K562 (cell line): ENCODE results near the gene ODAD3. TPM values are rescaled to one million over a fixed set of nuclear protein-coding genes. Genes with fewer than 3 reads are reported as not detected.

Experiments
- EHMT2 ChIP-seq: fragments of 450-650 bp; IDR thresholded peaks from 2 replicates; pipeline ENCODE4 v1.6.1; 2018; ENCODE audit warnings: antibody characterized with exemption
- FOXM1 ChIP-seq, 2 experiments: fragments of 450-650 bp in 1 of 2; sonication (generic) in 1 of 2; formaldehyde crosslinking in 1 of 2; IDR thresholded peaks; 2 replicates each; pipeline versions ENCODE4 v1.6.1 to v1.9.0; 2017 to 2022; ENCODE audit warnings: low read depth in 2 of 2, mild to moderate bottlenecking in 2 of 2, missing genetic modification reagents in 1 of 2, moderate library complexity in 1 of 2
- MEF2D ChIP-seq: conservative IDR thresholded peaks from 2 replicates; pipeline ENCODE4 v1.6.1; 2016; ENCODE audit warnings: low read depth, missing genetic modification characterization, missing compliant biosample characterization
- MIER1 ChIP-seq: fragments of 450-650 bp; IDR thresholded peaks from 2 replicates; pipeline ENCODE4 v1.6.1; 2016; ENCODE audit warnings: antibody characterized with exemption, mild to moderate bottlenecking, low read depth
- MTA1 ChIP-seq: fragments of 450-650 bp; IDR thresholded peaks from 2 replicates; pipeline ENCODE4 v1.6.1; 2017; ENCODE audit warnings: borderline replicate concordance
- PHF20 ChIP-seq: fragments of 450-650 bp; IDR thresholded peaks from 2 replicates; pipeline ENCODE4 v1.6.1; 2018; ENCODE audit not compliant: partially characterized antibody
- POLR3G ChIP-seq: IDR thresholded peaks from 2 replicates; pipeline ENCODE4 v1.6.1; 2011; ENCODE audit not compliant: insufficient read length, insufficient replicate concordance; ENCODE audit errors: extremely low read depth
- PPARD ChIP-seq: fragments of 250-450 bp; sonication (Bioruptor Pico); IDR thresholded peaks from 2 replicates; pipeline ENCODE4 v1.8.0; 2022; ENCODE audit warnings: inconsistent platforms, mild to moderate bottlenecking, moderate library complexity
- SPI1 ChIP-seq: IDR thresholded peaks from 2 replicates; pipeline ENCODE4 v1.6.1; 2011; ENCODE audit warnings: low read depth, low read length, control low read depth, borderline replicate concordance
- TEAD4 ChIP-seq, 2 experiments: sonication (generic) in 1 of 2; formaldehyde crosslinking in 1 of 2; IDR thresholded peaks; 2 replicates each; pipeline versions ENCODE4 v1.6.1 to v1.8.0; 2012 to 2022; ENCODE audit warnings: borderline replicate concordance in 1 of 2, inconsistent platforms in 1 of 2, low read length in 1 of 2, mild to moderate bottlenecking in 1 of 2, missing genetic modification reagents in 1 of 2
- ZBTB7A ChIP-seq: IDR thresholded peaks from 2 replicates; pipeline ENCODE4 v1.6.1; 2011; ENCODE audit warnings: low read depth, mild to moderate bottlenecking, low read length, moderate library complexity, borderline replicate concordance; ENCODE audit not compliant: control insufficient read depth
- ZNF121 ChIP-seq: sonication (generic); formaldehyde crosslinking; conservative IDR thresholded peaks from 2 replicates; pipeline ENCODE4 v1.8.0; 2022; ENCODE audit warnings: missing genetic modification reagents
- polyA plus RNA-seq, 8 experiments: library from polyadenylated mRNA; depleted of rRNA in 4 of 8; stranded (reverse) in 5 of 8; unstranded in 3 of 8; fragments of >200 nt; fragmentation: Nextera tagmentation in 2 of 8; fragmentation: Illumina TruSeq in 1 of 8; extraction: Ambion mirVana in 2 of 8; extraction: Trizol in 1 of 8; gene quantifications; 2 replicates each; pipeline versions ENCODE4 v1.2.1 to v1.2.3, GENCODE V29; 2011 to 2014; ENCODE audit warnings: inconsistent platforms in 1 of 8, missing spikeins in 1 of 8
- total RNA-seq, 7 experiments: library from RNA; depleted of rRNA in 6 of 7; stranded (reverse); fragments of >200 nt in 6 of 7; fragmentation: Illumina TruSeq in 2 of 7; extraction: Trizol in 2 of 7; gene quantifications; 2 replicates each; pipeline versions ENCODE4 v1.2.1 to v1.2.3, GENCODE V29; 2011 to 2021; ENCODE audit warnings: low replicate concordance in 1 of 7
- TF ChIP-seq, protein P1 (sequence below): sonication (generic); formaldehyde crosslinking; IDR thresholded peaks from 2 replicates; pipeline ENCODE4 v1.5.0; 2020; ENCODE audit warnings: missing genetic modification reagents
- TF ChIP-seq, protein P2 (sequence below): sonication (generic); formaldehyde crosslinking; IDR thresholded peaks from 2 replicates; pipeline ENCODE4 v1.8.0; 2022; ENCODE audit warnings: mild to moderate bottlenecking, missing genetic modification reagents
- TF ChIP-seq, protein P3 (sequence below): fragments of 250-450 bp; sonication (Bioruptor Pico); IDR thresholded peaks from 2 replicates; pipeline ENCODE4 v1.8.0; 2021; ENCODE audit warnings: borderline replicate concordance, mild to moderate bottlenecking, moderate library complexity; ENCODE audit not compliant: poor library complexity, severe bottlenecking

ODAD3 gene
- total and polyA plus RNA-seq, 9 of the 15 experiments (the other 6 are each of a cell fraction or from before 2014, with no cell fraction given): 0.07 to 0.72 (median 0.14) TPM; not detected in 2

DNA sequence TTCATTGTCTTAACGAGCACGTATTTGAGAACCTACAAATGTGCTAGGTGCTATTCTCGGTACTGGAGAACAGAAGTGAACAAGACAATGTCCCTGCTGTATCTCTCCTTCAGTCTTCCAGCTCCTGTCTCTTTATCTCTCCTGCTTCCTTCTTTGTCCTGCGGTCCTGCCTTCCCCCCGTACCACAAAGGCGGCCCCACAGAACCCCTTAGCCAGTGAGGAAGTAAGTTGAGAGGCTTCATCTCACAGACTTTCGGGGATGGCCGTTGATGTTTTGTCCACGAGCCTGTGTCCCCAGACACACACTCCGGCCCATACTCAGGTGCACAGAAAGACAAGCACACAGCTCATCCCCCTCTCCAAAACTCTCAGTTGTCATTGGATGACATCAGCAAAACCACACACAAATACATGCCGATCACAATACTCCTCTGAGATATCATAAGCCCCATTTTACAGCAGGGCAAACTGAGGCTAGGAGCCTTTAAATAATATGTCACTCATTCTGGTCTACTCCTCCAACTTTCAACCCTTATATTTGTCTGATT, 61.0 kb downstream of the ODAD3 start (continued):
- TF ChIP-seq ZBTB7A (0 out of 2 replicates have a peak, but pooled peaks have one; percentile 18), POLR3G (no peak), MTA1 (0 out of 2 replicates have a peak, but pooled peaks have one; percentile 62), SPI1 (0 out of 2 replicates have a peak, but pooled peaks have one; percentile 15), ZNF121 (CRISPR knock-in tag) (no peak), EHMT2 (peak; percentile 64), FOXM1 (IDR thresholded peaks at IDR 0.05; ENCODE audit: low read depth) (peak; percentile 35; the same call in 1 of the 2 replicates), FOXM1 (CRISPR knock-in tag; IDR thresholded peaks at IDR 0.05; ENCODE audit: low read depth) (no peak), PPARD (CRISPR knock-in tag) (no peak), TEAD4 (IDR thresholded peaks at IDR 0.05; ENCODE audit: low read length) (0 out of 2 replicates have a peak, but pooled peaks have one; percentile 17), TEAD4 (CRISPR knock-in tag; IDR thresholded peaks at IDR 0.05; ENCODE audit: borderline replicate concordance) (no peak), MIER1 (0 out of 2 replicates have a peak, but pooled peaks have one; percentile 23), PHF20 (peak; percentile 59), MEF2D (tag) (0 out of 2 replicates have a peak, but pooled peaks have one; percentile 55)
- TF ChIP-seq, protein P1, sequence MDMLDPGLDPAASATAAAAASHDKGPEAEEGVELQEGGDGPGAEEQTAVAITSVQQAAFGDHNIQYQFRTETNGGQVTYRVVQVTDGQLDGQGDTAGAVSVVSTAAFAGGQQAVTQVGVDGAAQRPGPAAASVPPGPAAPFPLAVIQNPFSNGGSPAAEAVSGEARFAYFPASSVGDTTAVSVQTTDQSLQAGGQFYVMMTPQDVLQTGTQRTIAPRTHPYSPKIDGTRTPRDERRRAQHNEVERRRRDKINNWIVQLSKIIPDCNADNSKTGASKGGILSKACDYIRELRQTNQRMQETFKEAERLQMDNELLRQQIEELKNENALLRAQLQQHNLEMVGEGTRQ (CRISPR knock-in tag): no peak
- TF ChIP-seq, protein P2, sequence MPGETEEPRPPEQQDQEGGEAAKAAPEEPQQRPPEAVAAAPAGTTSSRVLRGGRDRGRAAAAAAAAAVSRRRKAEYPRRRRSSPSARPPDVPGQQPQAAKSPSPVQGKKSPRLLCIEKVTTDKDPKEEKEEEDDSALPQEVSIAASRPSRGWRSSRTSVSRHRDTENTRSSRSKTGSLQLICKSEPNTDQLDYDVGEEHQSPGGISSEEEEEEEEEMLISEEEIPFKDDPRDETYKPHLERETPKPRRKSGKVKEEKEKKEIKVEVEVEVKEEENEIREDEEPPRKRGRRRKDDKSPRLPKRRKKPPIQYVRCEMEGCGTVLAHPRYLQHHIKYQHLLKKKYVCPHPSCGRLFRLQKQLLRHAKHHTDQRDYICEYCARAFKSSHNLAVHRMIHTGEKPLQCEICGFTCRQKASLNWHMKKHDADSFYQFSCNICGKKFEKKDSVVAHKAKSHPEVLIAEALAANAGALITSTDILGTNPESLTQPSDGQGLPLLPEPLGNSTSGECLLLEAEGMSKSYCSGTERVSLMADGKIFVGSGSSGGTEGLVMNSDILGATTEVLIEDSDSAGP: 0 out of 2 replicates have a peak, but pooled peaks have one; percentile 26
- TF ChIP-seq, protein P3, sequence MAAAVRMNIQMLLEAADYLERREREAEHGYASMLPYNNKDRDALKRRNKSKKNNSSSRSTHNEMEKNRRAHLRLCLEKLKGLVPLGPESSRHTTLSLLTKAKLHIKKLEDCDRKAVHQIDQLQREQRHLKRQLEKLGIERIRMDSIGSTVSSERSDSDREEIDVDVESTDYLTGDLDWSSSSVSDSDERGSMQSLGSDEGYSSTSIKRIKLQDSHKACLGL (CRISPR knock-in tag): no peak
